Erythroblast (primary cell): ENCODE data around the gene CASQ2.

Experiments used
- DNase-seq, 2 experiments: peaks; one replicate each; lab custom pipeline; 2025; lab: John Stamatoyannopoulos, UW
- GATA1 ChIP-seq: IDR thresholded peaks from 2 replicates; pipeline ENCODE4 v1.6.1; 2011; ENCODE audit warnings: low read depth, mild to moderate bottlenecking, control low read depth, low read length, moderate library complexity
- POLR2A ChIP-seq: IDR thresholded peaks from 2 replicates; pipeline ENCODE4 v1.6.1; 2011; ENCODE audit warnings: mild to moderate bottlenecking, low read length

The CASQ2 gene

GRCh38 chr1:115661157-115661556 is 107.4 kb downstream of the CASQ2 start:
- TF ChIP-seq POLR2A, result no peak
- TF ChIP-seq GATA1, result no peak
- DNase-seq, result no peak

GRCh38 chr1:115660151-115660550 is 108.4 kb downstream of the CASQ2 start:
- TF ChIP-seq GATA1 (no peak), POLR2A (no peak)

GRCh38 chr1:115658646-115659045 is 109.9 kb downstream of the CASQ2 start:
- DNase-seq, result no peak
- TF ChIP-seq POLR2A (no peak), GATA1 (no peak)

More at GRCh38 chr1:115660151-115660550, 108.4 kb downstream of the CASQ2 start:
- no peak for DNase-seq

GRCh38 chr1:115656461-115657077 is 111.9 kb downstream of the CASQ2 start:
- TF ChIP-seq GATA1, result no peak
- no peak for TF ChIP-seq POLR2A
- no peak for DNase-seq

- TF ChIP-seq POLR2A (no peak), GATA1 (no peak)
- no peak for DNase-seq
Measured at GRCh38 chr1:115655916-115656315, 112.6 kb downstream of the CASQ2 start.

GRCh38 chr1:115655306-115655663 is 113.2 kb downstream of the CASQ2 start:
- peak; percentile 61 to 86 for DNase-seq
- no peak for TF ChIP-seq GATA1

- DNase-seq, result peak in 1 of 2 experiments; percentile 52
- no peak for TF ChIP-seq POLR2A
Measured at GRCh38 chr1:115654663-115655305, 113.7 kb downstream of the CASQ2 start.

- DNase-seq, result peak; percentile 59 to 67
- TF ChIP-seq GATA1 (no peak), POLR2A (no peak)
Measured at GRCh38 chr1:115654125-115654524, 114.4 kb downstream of the CASQ2 start.

GRCh38 chr1:115652236-115652788 is 116.2 kb downstream of the CASQ2 start:
- TF ChIP-seq GATA1 (no peak), POLR2A (no peak)
- no peak for DNase-seq

GRCh38 chr1:115651391-115651790 is 117.1 kb downstream of the CASQ2 start:
- peak; percentile 20 to 21 for DNase-seq
- TF ChIP-seq POLR2A (no peak), GATA1 (no peak)

- TF ChIP-seq GATA1 (no peak), POLR2A (no peak)
- peak; percentile 21 for DNase-seq
Measured at GRCh38 chr1:115650961-115651360, 117.6 kb downstream of the CASQ2 start.
